HL-60 (cell line): ENCODE measurements around the gene BAHCC1.

Source experiments
- POLR2AphosphoS5 ChIP-seq: IDR thresholded peaks from 2 replicates; pipeline ENCODE4 v1.6.1; 2012; ENCODE audit warnings: low read depth
- TF ChIP-seq, protein P1 (sequence below): IDR thresholded peaks from one replicate; pipeline ENCODE4 v1.5.1; 2011; ENCODE audit warnings: low read length, control low read depth, inconsistent platforms; ENCODE audit not compliant: insufficient read depth

DNA sequence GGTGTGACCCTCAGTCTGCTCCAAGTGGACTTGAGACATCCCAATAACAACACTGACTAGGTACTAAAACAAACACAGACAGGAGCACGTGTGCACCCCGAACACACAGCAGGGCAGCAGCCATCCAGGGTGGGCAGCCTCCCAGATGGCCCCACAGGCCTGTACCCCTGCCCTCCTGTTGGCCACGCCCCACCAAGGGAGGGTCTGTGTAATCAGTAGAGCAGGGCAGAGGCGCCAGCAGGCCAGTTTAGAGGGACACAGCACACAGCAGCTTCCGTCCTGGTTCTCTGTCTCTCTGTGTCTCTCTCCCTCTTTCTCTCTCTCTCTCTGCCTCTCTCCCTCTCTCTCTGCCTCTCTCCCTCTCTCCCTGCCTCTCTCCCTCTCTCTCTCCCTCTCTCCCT, 95.9 kb downstream of the BAHCC1 start:
- TF ChIP-seq, protein P1, sequence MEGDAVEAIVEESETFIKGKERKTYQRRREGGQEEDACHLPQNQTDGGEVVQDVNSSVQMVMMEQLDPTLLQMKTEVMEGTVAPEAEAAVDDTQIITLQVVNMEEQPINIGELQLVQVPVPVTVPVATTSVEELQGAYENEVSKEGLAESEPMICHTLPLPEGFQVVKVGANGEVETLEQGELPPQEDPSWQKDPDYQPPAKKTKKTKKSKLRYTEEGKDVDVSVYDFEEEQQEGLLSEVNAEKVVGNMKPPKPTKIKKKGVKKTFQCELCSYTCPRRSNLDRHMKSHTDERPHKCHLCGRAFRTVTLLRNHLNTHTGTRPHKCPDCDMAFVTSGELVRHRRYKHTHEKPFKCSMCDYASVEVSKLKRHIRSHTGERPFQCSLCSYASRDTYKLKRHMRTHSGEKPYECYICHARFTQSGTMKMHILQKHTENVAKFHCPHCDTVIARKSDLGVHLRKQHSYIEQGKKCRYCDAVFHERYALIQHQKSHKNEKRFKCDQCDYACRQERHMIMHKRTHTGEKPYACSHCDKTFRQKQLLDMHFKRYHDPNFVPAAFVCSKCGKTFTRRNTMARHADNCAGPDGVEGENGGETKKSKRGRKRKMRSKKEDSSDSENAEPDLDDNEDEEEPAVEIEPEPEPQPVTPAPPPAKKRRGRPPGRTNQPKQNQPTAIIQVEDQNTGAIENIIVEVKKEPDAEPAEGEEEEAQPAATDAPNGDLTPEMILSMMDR = no peak
- TF ChIP-seq POLR2AphosphoS5 = no peak
